ENCODE results near the gene CNKSR2. TPM values are rescaled to one million over a fixed set of nuclear protein-coding genes. Genes with fewer than 3 reads are reported as not detected.

Gene CNKSR2
- 7.2 TPM for total RNA-seq
- long read RNA-seq, full-length matches to known transcripts: 2 of 3 reads
- long read RNA-seq, partial matches to known transcripts: 1 of 3 reads
- long read RNA-seq, other reads (novel, unspliced or antisense): 0 of 3 reads

DNA sequence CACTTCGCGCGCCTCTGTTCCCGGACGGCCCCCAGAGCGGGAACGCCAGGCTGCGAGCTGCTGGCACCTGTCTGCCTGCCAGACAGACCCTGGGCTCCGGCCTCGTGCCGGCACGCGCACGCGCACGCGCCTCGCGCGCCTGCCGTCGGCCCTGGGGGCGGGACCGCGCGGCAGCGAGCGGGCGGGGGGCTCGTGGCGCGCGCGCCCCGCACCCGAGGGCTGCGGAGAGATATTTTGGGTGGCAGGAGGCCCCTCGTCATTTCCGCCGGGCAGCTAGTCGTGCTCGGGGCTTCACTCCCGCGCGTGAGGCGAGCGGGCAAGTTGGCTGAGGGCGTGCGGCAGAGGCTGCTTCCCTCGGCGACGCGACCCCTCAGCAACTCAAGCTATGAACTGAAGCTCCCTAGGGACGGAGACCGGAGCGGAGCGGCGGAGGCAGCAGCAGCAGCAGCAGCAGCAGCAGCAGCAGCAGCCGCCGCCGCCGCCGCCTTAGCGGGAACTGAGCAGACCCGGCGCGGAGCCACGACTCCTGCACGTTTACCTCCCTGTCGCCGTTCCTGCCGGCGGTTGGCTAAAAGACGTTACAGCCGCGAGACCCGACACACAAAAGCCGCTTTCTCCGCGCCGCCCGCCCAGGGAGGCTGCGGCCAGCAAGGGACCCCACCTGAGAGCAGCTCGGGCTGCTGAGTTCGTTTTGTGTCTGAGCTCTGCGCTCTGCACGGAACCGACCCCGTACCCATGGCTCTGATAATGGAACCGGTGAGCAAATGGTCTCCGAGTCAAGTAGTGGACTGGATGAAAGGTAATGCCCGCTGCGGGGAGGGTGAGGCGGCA, at the start of gene CNKSR2:
Gene CNKSR2 (plus strand): TSS at position 256 of the 831 bp plus-strand sequence. CDS start 480 bp downstream, at position 736.
- TF ChIP-seq, protein P1, sequence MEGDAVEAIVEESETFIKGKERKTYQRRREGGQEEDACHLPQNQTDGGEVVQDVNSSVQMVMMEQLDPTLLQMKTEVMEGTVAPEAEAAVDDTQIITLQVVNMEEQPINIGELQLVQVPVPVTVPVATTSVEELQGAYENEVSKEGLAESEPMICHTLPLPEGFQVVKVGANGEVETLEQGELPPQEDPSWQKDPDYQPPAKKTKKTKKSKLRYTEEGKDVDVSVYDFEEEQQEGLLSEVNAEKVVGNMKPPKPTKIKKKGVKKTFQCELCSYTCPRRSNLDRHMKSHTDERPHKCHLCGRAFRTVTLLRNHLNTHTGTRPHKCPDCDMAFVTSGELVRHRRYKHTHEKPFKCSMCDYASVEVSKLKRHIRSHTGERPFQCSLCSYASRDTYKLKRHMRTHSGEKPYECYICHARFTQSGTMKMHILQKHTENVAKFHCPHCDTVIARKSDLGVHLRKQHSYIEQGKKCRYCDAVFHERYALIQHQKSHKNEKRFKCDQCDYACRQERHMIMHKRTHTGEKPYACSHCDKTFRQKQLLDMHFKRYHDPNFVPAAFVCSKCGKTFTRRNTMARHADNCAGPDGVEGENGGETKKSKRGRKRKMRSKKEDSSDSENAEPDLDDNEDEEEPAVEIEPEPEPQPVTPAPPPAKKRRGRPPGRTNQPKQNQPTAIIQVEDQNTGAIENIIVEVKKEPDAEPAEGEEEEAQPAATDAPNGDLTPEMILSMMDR (IDR thresholded peaks at IDR 0.05): no peak
- Histone ChIP-seq H3K4me3 (peak within 1 kb of the TSS; percentile 53), H3K36me3 (no peaks in the 10 kb centered on the region), H3K27ac (no peak within 1 kb of the TSS), H3K4me1 (no peaks in the 10 kb centered on the region), H3K9me3 (no peaks in the 10 kb centered on the region), H3K27me3 (no peaks in the 10 kb centered on the region)
- ATAC-seq (peak; percentile 92), DNase-seq (peak; percentile 76)
- intact Hi-C loops (cut with DNase I): no loop called here

GRCh38 chrX:21354725-21355124, 19.5 kb upstream of the CNKSR2 start:
- Histone ChIP-seq H3K9me3 (no peaks in the 10 kb centered on the region), H3K27me3 (no peaks in the 10 kb centered on the region), H3K27ac (no peak overlapping the region), H3K4me3 (no peak overlapping the region), H3K4me1 (no peaks in the 10 kb centered on the region), H3K36me3 (no peaks in the 10 kb centered on the region)
- DNase-seq (no peak), ATAC-seq (no peak)
- intact Hi-C loops (cut with DNase I): no loop called here
- TF ChIP-seq, protein P1 (IDR thresholded peaks at IDR 0.05): no peak

DNA sequence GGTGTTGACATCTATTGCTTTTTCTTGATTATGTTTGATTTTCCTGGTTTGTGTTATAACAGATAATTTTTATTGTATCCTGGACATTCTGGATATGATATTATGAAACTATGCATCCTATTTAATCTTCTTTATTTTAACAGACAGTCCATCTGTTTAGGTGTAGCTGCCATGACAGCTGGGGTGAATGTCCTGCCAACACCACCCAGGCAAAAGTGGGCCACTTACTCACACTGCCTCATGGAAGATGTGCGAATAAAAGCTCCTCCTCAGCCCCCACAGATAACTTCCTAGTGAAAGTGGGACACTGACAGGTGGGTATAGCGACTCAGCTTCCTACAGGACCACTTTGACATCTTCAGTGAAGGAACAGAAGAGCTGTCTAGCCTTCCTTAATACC, 18.4 kb upstream of the CNKSR2 start:
- TF ChIP-seq, protein P1 (IDR thresholded peaks at IDR 0.05): no peak
- no peaks in the 10 kb centered on the region for H3K4me1 ChIP-seq
- H3K9me3 ChIP-seq: no peaks in the 10 kb centered on the region
- no peak for ATAC-seq
- intact Hi-C loops (cut with DNase I): no loop called here
- no peaks in the 10 kb centered on the region for H3K27me3 ChIP-seq
- H3K27ac ChIP-seq: no peak overlapping the region
- H3K36me3 ChIP-seq: no peaks in the 10 kb centered on the region
- no peak overlapping the region for H3K4me3 ChIP-seq
- no peak for DNase-seq

GRCh38 chrX:21369613-21370012, 4.6 kb upstream of the CNKSR2 start:
- no peaks in the 10 kb centered on the region for H3K4me1 ChIP-seq
- no peak overlapping the region for H3K27ac ChIP-seq
- H3K4me3 ChIP-seq: no peak overlapping the region
- no peaks in the 10 kb centered on the region for H3K9me3 ChIP-seq
- no peaks in the 10 kb centered on the region for H3K36me3 ChIP-seq
- DNase-seq (no peak), ATAC-seq (no peak)
- H3K27me3 ChIP-seq: no peaks in the 10 kb centered on the region
- TF ChIP-seq, protein P1 (IDR thresholded peaks at IDR 0.05): no peak
- intact Hi-C loops (cut with DNase I): no loop called here

- Histone ChIP-seq H3K4me1 (no peaks in the 10 kb centered on the region), H3K4me3 (peak overlapping the region; percentile 53), H3K9me3 (no peaks in the 10 kb centered on the region), H3K27ac (no peak overlapping the region), H3K27me3 (no peaks in the 10 kb centered on the region), H3K36me3 (no peaks in the 10 kb centered on the region)
- TF ChIP-seq, protein P1 (IDR thresholded peaks at IDR 0.05): no peak
- intact Hi-C loops (cut with DNase I): no loop called here
- ATAC-seq (no peak), DNase-seq (no peak)
These were observed 1.2 kb upstream of the CNKSR2 start for GRCh38 chrX:21373001-21373400.
